ENCODE results near the gene KCNB1.

The KCNB1 gene

DNA sequence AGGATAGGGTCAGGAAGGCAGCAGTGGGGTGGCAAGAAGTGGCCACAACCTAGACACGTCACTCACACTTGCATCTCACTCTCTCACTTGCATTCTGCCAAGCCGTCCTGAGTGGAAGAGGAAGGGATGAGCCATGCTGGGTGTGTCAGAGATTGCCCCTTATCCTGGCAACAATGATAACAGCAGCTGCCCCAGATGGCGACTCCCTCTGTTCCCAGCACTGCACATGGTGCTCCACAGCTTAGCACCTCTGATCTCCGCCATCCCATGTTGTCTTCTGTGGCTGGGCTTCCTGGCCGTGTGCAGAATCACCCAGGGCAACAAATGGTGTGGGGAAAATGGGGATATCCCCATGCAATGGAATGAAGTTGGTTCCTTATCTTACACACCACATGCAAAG, 11.1 kb downstream of the KCNB1 start:
- H3K4me3 ChIP-seq (ENCODE audit: low read depth, low read length) = no peak overlapping the region
- DNase-seq (ENCODE audit: low read depth) = no peak
- TF ChIP-seq MYC (IDR thresholded peaks at IDR 0.05; ENCODE audit: low read depth, low read length) = no peak
- TF ChIP-seq MAX (IDR thresholded peaks at IDR 0.05; ENCODE audit: low read depth, low read length) = no peak
- no peak for TF ChIP-seq POLR2A (IDR thresholded peaks at IDR 0.05; ENCODE audit: extremely low read depth, insufficient read length)
- TF ChIP-seq, protein P1, sequence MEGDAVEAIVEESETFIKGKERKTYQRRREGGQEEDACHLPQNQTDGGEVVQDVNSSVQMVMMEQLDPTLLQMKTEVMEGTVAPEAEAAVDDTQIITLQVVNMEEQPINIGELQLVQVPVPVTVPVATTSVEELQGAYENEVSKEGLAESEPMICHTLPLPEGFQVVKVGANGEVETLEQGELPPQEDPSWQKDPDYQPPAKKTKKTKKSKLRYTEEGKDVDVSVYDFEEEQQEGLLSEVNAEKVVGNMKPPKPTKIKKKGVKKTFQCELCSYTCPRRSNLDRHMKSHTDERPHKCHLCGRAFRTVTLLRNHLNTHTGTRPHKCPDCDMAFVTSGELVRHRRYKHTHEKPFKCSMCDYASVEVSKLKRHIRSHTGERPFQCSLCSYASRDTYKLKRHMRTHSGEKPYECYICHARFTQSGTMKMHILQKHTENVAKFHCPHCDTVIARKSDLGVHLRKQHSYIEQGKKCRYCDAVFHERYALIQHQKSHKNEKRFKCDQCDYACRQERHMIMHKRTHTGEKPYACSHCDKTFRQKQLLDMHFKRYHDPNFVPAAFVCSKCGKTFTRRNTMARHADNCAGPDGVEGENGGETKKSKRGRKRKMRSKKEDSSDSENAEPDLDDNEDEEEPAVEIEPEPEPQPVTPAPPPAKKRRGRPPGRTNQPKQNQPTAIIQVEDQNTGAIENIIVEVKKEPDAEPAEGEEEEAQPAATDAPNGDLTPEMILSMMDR (IDR thresholded peaks at IDR 0.05; ENCODE audit: low read depth, low read length) = no peak

DNA sequence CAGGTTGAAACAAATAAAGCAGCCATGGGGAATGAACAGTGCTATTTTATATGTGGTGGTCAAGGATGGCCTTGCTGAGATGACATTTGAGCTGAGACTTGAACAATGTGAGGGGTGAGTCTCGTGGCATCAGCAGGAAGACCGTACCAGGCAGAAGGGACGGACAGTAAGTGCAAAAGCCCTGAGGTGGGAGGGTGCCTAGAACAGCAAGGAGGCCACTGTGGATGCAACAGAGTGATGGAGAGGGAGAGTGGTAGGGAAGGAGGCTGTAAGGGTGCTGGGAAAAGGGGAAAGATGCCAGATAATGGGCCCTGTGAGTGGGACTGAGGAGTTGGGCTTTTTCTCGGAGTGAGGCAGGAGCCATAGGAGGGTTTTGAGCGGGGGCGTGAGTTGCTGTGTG, 11.5 kb downstream of the KCNB1 start:
- DNase-seq (ENCODE audit: low read depth) = no peak
- H3K4me3 ChIP-seq (ENCODE audit: low read depth, low read length) = no peak overlapping the region
- TF ChIP-seq POLR2A (IDR thresholded peaks at IDR 0.05; ENCODE audit: extremely low read depth, insufficient read length) = no peak
- no peak for TF ChIP-seq MAX (IDR thresholded peaks at IDR 0.05; ENCODE audit: low read depth, low read length)
- TF ChIP-seq, protein P1 (IDR thresholded peaks at IDR 0.05; ENCODE audit: low read depth, low read length) = no peak
- TF ChIP-seq MYC (IDR thresholded peaks at IDR 0.05; ENCODE audit: low read depth, low read length) = no peak

- H3K4me3 ChIP-seq (ENCODE audit: low read depth, low read length) = no peak overlapping the region
- TF ChIP-seq, protein P1 (IDR thresholded peaks at IDR 0.05; ENCODE audit: low read depth, low read length) = no peak
- TF ChIP-seq POLR2A (IDR thresholded peaks at IDR 0.05; ENCODE audit: extremely low read depth, insufficient read length) (no peak), MAX (IDR thresholded peaks at IDR 0.05; ENCODE audit: low read depth, low read length) (no peak), MYC (IDR thresholded peaks at IDR 0.05; ENCODE audit: low read depth, low read length) (no peak)
- DNase-seq (ENCODE audit: low read depth) = no peak
These were observed 13.4 kb downstream of the KCNB1 start for GRCh38 chr20:49469060-49469459.

DNA sequence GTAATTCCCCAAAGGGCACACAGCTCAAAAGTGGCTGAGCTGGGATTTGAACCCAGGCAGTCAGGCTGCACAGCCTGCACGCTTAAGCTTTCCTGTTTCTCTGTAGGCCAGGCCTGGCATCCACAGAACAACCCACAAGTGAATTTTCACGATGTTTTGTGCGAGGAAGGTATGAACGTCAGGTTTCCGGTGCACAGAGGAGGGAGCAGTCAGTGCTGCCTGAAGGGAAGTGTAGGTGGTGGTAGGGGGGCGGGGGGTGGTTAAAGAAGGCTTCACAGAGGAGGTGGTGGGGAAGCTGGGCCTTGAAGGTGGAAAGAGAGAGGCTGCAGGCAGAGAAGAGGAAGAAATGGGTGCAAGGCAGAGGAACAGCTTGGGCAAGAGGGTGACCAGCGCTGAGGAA, 14.1 kb downstream of the KCNB1 start:
- TF ChIP-seq MAX (IDR thresholded peaks at IDR 0.05; ENCODE audit: low read depth, low read length) = no peak
- no peak for TF ChIP-seq POLR2A (IDR thresholded peaks at IDR 0.05; ENCODE audit: extremely low read depth, insufficient read length)
- no peak for TF ChIP-seq MYC (IDR thresholded peaks at IDR 0.05; ENCODE audit: low read depth, low read length)
- TF ChIP-seq, protein P1 (IDR thresholded peaks at IDR 0.05; ENCODE audit: low read depth, low read length) = no peak
- no peak for DNase-seq (ENCODE audit: low read depth)
- H3K4me3 ChIP-seq (ENCODE audit: low read depth, low read length) = no peak overlapping the region

DNA sequence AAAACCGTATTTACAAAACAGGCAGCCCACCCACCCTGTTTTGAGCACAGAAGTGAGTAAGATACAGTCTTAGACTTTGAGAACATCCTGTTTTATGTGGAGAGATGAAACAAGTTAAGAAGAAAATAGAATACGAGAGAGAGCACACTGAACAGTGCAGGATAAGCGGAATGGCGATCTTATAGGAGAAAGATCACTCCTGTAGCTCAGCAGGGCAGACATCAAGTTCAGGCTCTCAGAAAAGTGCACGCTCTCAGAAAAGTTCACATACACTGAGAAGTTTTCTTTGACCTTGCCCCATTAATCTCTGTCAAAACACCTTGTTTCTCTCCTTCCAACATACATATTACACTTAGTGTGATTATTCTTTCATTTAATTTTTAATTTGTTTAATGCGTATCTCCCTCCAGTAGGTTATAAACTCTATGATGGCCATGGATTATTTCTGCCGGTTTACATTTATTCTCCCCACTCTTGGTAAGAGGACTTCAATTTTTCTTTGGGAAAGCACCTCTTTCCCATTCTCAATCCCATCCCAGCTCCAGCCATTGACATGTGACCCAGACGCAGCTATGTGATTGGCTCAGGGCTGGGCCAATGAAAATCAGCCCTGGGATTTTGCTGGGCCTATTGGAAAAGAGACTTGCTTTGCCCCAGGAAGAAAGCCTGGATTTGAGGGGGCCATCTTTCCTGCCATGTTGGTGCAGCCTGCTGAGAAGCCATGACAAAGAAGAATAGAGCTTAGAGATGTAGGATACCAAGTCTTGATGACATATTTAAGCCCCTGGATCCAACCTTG, 16.2 kb downstream of the KCNB1 start:
- H3K4me3 ChIP-seq (ENCODE audit: low read depth, low read length) = no peak overlapping the region
- TF ChIP-seq MYC (IDR thresholded peaks at IDR 0.05; ENCODE audit: low read depth, low read length) (no peak), MAX (IDR thresholded peaks at IDR 0.05; ENCODE audit: low read depth, low read length) (no peak), POLR2A (IDR thresholded peaks at IDR 0.05; ENCODE audit: extremely low read depth, insufficient read length) (no peak)
- TF ChIP-seq, protein P1 (IDR thresholded peaks at IDR 0.05; ENCODE audit: low read depth, low read length) = no peak
- DNase-seq (ENCODE audit: low read depth) = no peak

All from NB4 (cell line).